Mucosa of rectum (tissue), 2 donors: Measurements from ENCODE around the gene AGAP3.

ENCODE experiments used
- H3K27ac ChIP-seq, 2 donors: one replicate each; pipeline ENCODE4 v1.7.0; 2013; ENCODE audit warnings: inconsistent platforms in 2 of 2, low read depth in 2 of 2, low read length in 2 of 2
- H3K27me3 ChIP-seq, 2 donors: one replicate each; pipeline ENCODE4 v1.7.0; 2013; ENCODE audit warnings: low read length in 2 of 2; ENCODE audit not compliant: control insufficient read depth in 2 of 2, insufficient read depth in 2 of 2
- H3K36me3 ChIP-seq, 2 donors: one replicate each; pipeline ENCODE4 v1.7.0; 2013; ENCODE audit warnings: low read length in 2 of 2; ENCODE audit not compliant: control insufficient read depth in 2 of 2, insufficient read depth in 2 of 2
- H3K4me1 ChIP-seq, 2 donors: one replicate each; pipeline ENCODE4 v1.7.0; 2013; ENCODE audit warnings: low read length in 2 of 2, mild to moderate bottlenecking in 1 of 2; ENCODE audit not compliant: control insufficient read depth in 2 of 2, insufficient read depth in 2 of 2
- H3K4me3 ChIP-seq, 2 donors: one replicate each; pipeline ENCODE4 v1.7.0; 2013; ENCODE audit warnings: low read length in 2 of 2
- H3K9ac ChIP-seq, 2 donors: one replicate each; pipeline ENCODE4 v1.7.0; 2013; ENCODE audit warnings: low read length in 2 of 2, low read depth in 1 of 2, mild to moderate bottlenecking in 1 of 2
- H3K9me3 ChIP-seq, 2 donors: one replicate each; pipeline ENCODE4 v1.7.0; 2013; ENCODE audit warnings: low read length in 2 of 2; ENCODE audit not compliant: control insufficient read depth in 2 of 2
- donor health status: healthy.
- donor health status: Normal muscosa, but diverticular disease.

The AGAP3 gene

DNA sequence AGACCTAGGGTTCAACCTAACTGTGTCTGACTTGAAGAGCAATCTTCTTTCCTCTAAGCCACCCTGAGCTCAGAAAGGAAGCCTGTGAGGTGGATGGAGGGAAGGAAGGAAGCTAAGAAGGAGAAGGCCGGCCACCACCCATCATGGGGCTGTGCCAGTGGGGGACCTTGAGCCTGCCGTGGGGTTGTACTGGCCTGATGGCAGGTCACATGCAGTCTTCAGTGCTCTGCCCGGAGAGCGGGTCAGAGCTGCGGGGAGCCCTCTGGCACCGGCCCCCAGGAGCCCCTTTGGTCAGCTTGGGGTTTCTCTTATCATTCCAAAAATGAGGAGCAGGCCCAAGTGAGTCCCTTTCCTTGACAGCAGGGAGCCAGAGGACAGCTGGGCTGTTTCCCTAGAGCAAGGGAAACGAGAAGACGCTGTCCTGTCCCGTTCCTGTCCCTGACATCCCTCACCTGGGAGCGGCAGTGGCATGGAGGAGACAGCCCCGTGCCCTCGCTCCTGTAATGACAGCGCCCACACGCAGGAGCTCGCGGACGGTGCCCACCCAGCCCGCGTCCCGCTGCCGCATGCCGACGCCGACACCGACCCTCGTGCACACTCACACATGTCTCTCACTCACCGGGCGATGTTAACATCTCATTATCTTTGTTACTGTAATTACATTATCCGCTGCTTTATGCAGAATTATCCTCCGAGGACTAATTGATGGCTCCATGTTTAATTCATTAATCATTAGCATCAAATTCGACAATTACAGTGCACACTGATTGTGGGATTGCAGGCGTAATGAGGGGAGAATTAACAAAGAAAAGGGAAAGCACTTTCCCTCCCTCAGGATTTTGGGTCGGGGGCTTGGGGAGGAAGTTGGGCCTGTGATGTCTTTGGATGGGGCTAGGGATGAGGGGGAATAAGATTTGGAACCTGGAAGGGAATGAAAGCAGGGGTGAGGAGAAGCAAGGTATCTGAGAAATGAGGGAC lies 49.9 kb downstream of the AGAP3 start:
- no peak overlapping the region for H3K4me3 ChIP-seq
- H3K9me3 ChIP-seq = no peaks in the 10 kb centered on the region
- H3K36me3 ChIP-seq = peaks cover 26 to 29% of the 10 kb centered on the region in 2 donors
- H3K27ac ChIP-seq = no peak overlapping the region
- no peak overlapping the region for H3K9ac ChIP-seq
- no peaks in the 10 kb centered on the region for H3K27me3 ChIP-seq
- no peaks in the 10 kb centered on the region for H3K4me1 ChIP-seq

DNA sequence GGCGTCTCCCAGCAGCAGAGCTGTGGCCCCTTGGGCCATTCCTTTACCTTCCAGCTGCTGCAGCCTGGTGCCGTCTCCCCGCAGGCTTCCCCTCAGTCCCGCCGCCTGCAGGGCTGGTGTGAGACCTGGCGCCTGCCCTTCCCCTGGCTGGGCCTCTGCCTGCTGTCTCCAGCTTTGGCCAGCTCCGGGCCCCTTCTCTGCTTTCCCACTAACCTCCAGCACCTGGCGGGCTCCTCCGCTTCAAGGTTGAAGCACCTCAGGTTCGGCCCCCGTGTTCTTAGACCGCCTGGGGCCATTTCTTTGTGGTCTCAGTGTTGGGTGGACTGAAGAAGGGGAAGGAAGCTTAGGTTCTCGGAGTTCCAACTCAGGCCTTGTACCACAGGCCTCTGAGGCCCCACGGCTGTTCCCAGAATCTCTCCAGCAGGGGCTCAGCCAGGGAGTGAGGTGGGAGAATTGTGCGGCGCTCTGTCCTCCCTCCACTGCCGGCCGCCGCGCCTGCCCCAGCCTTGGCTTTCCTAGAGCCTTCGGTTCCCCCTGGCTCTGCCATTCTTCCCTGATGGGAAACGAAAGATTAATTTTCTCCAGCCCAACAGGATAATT lies 50.9 kb downstream of the AGAP3 start:
- Histone ChIP-seq H3K36me3 (peaks cover 30 to 34% of the 10 kb centered on the region in 2 donors), H3K9me3 (no peaks in the 10 kb centered on the region), H3K9ac (no peak overlapping the region), H3K27ac (no peak overlapping the region), H3K4me1 (no peaks in the 10 kb centered on the region), H3K4me3 (no peak overlapping the region), H3K27me3 (no peaks in the 10 kb centered on the region)

DNA sequence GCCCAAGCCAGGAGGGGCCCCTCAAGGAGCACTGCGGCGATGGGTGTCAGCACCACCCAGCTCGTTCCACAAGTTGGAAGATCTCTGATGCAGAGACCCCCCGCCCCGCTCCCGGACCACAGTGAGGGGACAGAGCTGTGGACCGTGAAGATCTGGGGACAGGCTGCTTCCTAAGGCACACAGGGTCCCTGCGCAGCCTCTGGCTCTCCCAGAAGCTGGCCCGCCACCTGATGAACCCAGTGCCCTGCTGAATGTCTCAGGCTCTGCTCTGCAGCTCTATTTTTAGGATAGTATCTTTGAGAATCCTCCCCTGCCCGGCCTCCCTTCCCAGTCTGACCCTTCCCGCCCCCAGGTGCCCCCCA lies 51.5 kb downstream of the AGAP3 start:
- Histone ChIP-seq H3K9me3 (no peaks in the 10 kb centered on the region), H3K4me1 (no peaks in the 10 kb centered on the region), H3K4me3 (no peak overlapping the region), H3K9ac (no peak overlapping the region), H3K27me3 (no peaks in the 10 kb centered on the region), H3K27ac (no peak overlapping the region), H3K36me3 (peaks cover 32 to 33% of the 10 kb centered on the region in 2 donors)

DNA sequence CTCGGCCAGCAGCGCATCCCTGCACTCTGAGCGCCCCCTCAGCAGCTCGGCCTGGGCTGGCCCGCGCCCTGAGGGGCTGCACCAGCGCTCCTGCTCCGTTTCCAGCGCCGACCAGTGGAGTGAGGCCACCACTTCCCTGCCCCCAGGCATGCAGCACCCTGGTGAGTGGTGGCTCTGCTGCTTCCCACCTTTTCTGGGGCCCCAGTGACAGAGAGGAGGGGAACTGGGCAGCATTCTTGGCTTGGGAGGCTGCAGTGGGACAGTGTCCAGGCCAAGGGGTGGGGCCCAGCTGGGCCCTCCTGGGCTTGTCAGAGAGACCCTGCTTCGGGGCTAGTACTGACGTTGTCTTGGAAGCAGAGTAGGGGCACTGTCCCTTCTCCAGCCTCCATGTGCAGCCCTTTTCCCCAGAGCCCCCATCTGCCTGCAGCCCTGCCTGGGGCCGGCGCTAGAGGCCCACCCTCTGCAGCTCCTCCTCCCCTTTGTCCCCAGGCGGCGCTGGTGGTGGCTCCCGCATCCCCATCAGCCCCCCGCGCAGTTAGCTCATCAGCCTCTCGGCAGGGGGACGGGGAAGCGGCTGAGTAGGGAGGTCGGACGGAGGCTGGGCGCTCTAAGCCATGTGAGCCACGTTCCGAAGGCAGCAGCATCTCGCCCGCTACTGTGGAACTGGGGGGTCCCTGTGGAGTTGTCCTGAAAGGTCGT lies 52.0 kb downstream of the AGAP3 start:
- Histone ChIP-seq H3K4me3 (no peak overlapping the region), H3K9me3 (no peaks in the 10 kb centered on the region), H3K9ac (no peak overlapping the region), H3K27me3 (no peaks in the 10 kb centered on the region), H3K36me3 (peaks cover 32 to 34% of the 10 kb centered on the region in 2 donors), H3K4me1 (no peaks in the 10 kb centered on the region), H3K27ac (no peak overlapping the region)

DNA sequence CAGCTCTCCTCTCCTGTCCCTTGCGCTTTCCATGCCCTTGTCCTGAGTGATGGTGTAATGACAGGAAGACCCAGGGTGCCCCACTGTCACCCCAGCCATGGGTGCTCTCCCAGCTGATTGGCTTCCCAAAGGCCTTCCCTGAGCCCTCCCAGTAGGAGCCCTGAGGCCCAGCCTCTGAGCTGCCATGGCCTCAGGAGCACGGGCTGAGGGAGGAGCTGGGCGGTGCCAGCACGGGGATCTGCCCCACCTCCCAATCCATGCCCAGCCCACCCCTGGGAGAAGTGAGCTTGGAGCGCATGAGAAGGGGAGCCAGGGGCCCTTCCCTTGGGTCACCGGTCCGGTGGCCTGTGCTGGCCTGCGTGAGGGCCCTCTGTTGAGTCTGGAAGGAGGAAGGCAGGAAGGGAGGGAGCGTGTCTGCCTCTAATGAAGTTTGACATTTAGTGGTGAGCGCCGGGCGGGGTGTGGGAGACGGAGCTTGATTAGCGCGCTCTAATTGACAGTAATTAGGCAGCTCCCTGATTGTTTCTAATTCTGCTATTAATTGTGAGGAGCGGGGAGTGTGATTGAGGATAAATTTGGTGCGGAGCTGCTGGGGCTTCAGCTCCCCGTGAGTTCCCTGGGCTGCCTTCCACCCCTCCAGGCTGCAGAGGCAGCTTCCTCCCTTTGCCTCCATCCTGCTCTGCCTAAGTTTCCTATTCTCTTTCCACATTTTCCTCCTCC lies 53.0 kb downstream of the AGAP3 start:
- Histone ChIP-seq H3K36me3 (peaks cover 28 to 34% of the 10 kb centered on the region in 2 donors), H3K9ac (no peak overlapping the region), H3K4me1 (no peaks in the 10 kb centered on the region), H3K27me3 (no peaks in the 10 kb centered on the region), H3K27ac (no peak overlapping the region), H3K9me3 (no peaks in the 10 kb centered on the region), H3K4me3 (no peak overlapping the region)

DNA sequence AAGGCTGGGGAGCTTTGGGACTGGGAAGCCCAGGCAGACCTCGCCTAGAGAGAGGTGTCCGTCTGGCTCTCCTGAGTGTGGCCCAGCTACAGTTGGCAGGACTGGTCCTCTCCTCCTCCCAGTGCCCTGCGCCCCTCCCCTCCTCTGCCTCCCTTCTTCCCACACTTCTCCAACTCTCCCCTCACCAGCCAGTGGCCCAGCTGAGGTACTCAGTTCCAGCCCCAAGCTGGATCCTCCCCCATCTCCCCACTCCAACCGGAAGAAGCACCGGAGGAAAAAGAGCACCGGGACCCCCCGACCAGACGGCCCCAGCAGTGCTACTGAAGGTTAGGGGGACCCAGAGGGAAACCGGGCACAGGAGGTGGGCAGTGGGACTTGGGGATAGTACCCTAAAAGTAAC lies 53.5 kb downstream of the AGAP3 start:
- Histone ChIP-seq H3K27ac (no peak overlapping the region), H3K4me1 (no peaks in the 10 kb centered on the region), H3K9ac (no peak overlapping the region), H3K27me3 (no peaks in the 10 kb centered on the region), H3K4me3 (no peak overlapping the region), H3K36me3 (peaks cover 25 to 31% of the 10 kb centered on the region in 2 donors), H3K9me3 (no peaks in the 10 kb centered on the region)

DNA sequence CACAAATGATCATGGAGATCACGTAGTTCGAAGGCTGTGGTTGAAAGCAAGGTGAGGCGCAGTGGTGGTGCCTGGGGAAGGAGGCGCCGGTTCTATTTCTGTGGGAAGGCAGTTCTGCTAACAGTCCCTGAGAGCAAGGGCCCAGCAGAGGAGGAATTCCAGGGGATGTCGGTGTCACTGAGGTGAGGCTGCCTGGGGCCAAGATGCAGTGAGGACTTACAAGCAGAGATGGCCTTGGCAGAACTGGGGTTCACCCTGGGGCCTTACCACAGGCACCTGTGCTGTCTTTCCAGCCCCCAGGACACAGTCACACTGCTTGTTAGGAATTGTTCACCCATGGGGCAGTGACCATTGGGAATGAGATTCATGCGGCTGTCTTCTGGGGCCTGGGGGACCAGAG lies 54.6 kb downstream of the AGAP3 start:
- Histone ChIP-seq H3K4me1 (no peaks in the 10 kb centered on the region), H3K27me3 (no peaks in the 10 kb centered on the region), H3K9ac (no peak overlapping the region), H3K36me3 (peaks cover 21 to 22% of the 10 kb centered on the region in 2 donors), H3K4me3 (no peak overlapping the region), H3K9me3 (no peaks in the 10 kb centered on the region), H3K27ac (no peak overlapping the region)

DNA sequence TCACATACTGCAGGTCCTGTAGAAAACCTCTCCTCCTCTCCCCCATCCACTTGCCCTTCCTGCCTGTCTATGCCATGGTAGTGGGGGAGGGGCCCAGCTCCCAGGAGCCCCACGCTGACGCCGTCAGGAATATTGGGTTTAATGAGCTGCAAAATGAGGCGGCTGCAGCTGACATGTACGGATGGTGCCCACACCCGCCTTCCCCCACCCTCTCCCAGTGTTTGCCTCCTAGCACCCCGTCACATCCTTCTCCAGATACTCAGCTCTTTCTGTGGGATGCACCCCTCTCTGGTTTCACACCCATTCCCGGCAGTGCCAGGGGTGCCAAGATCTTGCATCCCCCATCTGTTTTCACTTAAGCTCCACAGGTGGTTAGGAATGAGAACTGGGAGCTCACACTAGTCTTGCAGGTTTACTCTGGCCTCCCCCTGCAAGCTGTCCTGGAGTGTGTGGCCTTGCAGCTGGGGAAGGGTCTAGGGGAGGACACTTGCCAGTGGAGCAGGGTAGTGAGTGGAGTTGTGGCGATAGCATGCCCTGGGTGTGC lies 55.1 kb downstream of the AGAP3 start:
- Histone ChIP-seq H3K27ac (no peak overlapping the region), H3K4me3 (no peak overlapping the region), H3K27me3 (no peaks in the 10 kb centered on the region), H3K9me3 (no peaks in the 10 kb centered on the region), H3K4me1 (no peaks in the 10 kb centered on the region), H3K9ac (no peak overlapping the region), H3K36me3 (peaks cover 21 to 22% of the 10 kb centered on the region in 2 donors)

DNA sequence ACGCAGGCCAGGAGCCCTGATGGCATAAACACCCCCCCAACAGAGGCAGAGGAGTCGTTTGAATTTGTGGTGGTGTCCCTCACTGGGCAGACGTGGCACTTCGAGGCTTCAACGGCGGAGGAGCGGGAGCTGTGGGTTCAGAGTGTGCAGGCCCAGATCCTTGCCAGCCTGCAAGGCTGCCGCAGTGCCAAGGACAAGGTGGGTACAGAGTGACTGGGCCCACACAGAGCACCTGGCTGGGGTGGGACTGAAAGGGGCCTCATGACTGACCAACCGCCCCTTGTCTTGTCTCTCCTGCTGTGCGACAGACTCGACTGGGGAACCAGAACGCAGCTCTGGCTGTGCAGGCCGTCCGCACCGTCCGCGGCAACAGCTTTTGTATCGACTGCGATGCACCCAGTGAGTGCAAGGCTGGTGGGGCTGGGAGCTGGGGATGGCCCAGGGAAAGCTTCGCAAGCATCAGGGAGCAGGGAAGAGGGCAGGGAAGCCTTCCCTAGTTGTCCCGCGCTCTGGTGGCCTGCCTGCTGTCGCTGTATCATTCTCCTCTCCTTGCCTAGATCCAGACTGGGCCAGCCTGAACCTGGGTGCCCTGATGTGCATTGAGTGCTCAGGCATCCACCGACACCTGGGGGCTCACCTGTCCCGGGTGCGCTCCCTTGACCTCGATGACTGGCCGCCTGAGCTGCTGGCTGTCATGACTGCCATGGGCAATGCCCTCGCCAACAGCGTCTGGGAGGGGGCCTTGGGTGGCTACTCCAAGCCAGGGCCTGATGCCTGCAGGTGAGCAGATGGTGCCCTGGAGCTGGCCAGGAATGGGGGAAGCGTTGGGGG lies 55.8 kb downstream of the AGAP3 start:
- H3K9me3 ChIP-seq = no peaks in the 10 kb centered on the region
- no peak overlapping the region for H3K4me3 ChIP-seq
- H3K27ac ChIP-seq = no peak overlapping the region
- H3K4me1 ChIP-seq = no peaks in the 10 kb centered on the region
- H3K27me3 ChIP-seq = no peaks in the 10 kb centered on the region
- H3K36me3 ChIP-seq = peaks cover 21 to 22% of the 10 kb centered on the region in 2 donors
- no peak overlapping the region for H3K9ac ChIP-seq
